Upper lobe of left lung (tissue), 6 donors: Measurements from ENCODE around the gene RASGRF2. TPM values are rescaled to one million over a fixed set of nuclear protein-coding genes. Genes with fewer than 3 reads are reported as not detected.

ENCODE experiments used
- ATAC-seq, 2 donors: fragments of 200-7000 bp; cut with Tn5 transposase; one replicate each; pipeline ENCODE4 v1.9.1; 2022; ENCODE audit warnings: mild to moderate bottlenecking in 2 of 2, moderate library complexity in 2 of 2; ENCODE audit not compliant: low FRiP score in 2 of 2
- DNase-seq, 2 donors: peaks; one replicate each; pipeline ENCODE4 v3.0.0-alpha.2; 2019 to 2020
- H3K27ac ChIP-seq, 4 donors: fragments of 200-600 bp; sonication (generic); one replicate each; pipeline ENCODE4 v1.5.1; 2016 to 2019
- H3K27me3 ChIP-seq, 4 donors: fragments of 200-600 bp; sonication (generic); one replicate each; pipeline ENCODE4 v1.5.1; 2017 to 2019
- H3K36me3 ChIP-seq, 4 donors: fragments of 200-600 bp; sonication (generic); one replicate each; pipeline ENCODE4 v1.5.1; 2016 to 2019
- H3K4me1 ChIP-seq, 4 donors: fragments of 200-600 bp; sonication (generic); one replicate each; pipeline ENCODE4 v1.5.1; 2018 to 2019
- H3K4me3 ChIP-seq, 4 donors: fragments of 200-600 bp; sonication (generic); one replicate each; pipeline ENCODE4 v1.5.1; 2017 to 2019; ENCODE audit warnings: mild to moderate bottlenecking in 2 of 4, moderate library complexity in 1 of 4
- H3K9me3 ChIP-seq, 4 donors: fragments of 200-600 bp; sonication (generic); one replicate each; pipeline ENCODE4 v1.5.1; 2018 to 2019
- CTCF ChIP-seq, 6 experiments: fragments of 450-650 bp in 4 of 6; fragments of 200-600 bp in 2 of 6; sonication (generic) in 2 of 6; IDR thresholded peaks; one replicate each; pipeline ENCODE4 v1.5.1; 2016 to 2019; ENCODE audit warnings: antibody characterized with exemption in 6 of 6
- EP300 ChIP-seq, 4 donors: sonication (generic); formaldehyde crosslinking; IDR thresholded peaks; one replicate each; pipeline ENCODE4 v1.5.1; 2017; ENCODE audit warnings: antibody characterized with exemption in 4 of 4, control low read depth in 2 of 4
- POLR2A ChIP-seq, 4 donors: fragments of 450-650 bp; IDR thresholded peaks; one replicate each; pipeline ENCODE4 v1.5.1; 2016 to 2017; ENCODE audit warnings: antibody characterized with exemption in 4 of 4, mild to moderate bottlenecking in 2 of 4
- POLR2AphosphoS5 ChIP-seq, 2 donors: sonication (generic); formaldehyde crosslinking; IDR thresholded peaks; one replicate each; pipeline ENCODE4 v1.5.1; 2017; ENCODE audit warnings: antibody characterized with exemption in 2 of 2
- WGBS, 2 donors: methylation state at CpG; one replicate each; pipeline ENCODE4 v1.1.5; 2017 to 2018; 5-methylcytosine and 5-hydroxymethylcytosine counted together
- total RNA-seq, 6 donors: library from RNA; depleted of rRNA in 4 of 6; stranded (reverse); fragments of >200 nt in 4 of 6; gene quantifications; one replicate each; pipeline versions ENCODE4 v1.1.0 to v1.2.1, GENCODE V29; 2016 to 2021
- donor health status: DM: no; HTN: no; CAD: no; lungs with moderate emphysema.
- donor health status: DM: no; HTN: yes; CAD: no; lungs with severe emphysema.

The RASGRF2 gene
- total RNA-seq, 6 donors from 2014 or later, result 1.5 to 10.5 (median 4.9) TPM

GRCh38 chr5:81204205-81204604, 244.0 kb downstream of the RASGRF2 start:
- Histone ChIP-seq H3K27me3 (no peaks in the 10 kb centered on the region), H3K27ac (no peak overlapping the region), H3K9me3 (no peaks in the 10 kb centered on the region), H3K4me3 (no peak overlapping the region), H3K36me3 (no peaks in the 10 kb centered on the region), H3K4me1 (no peaks in the 10 kb centered on the region)
- TF ChIP-seq POLR2A (IDR thresholded peaks at IDR 0.05) (no peak), CTCF (IDR thresholded peaks at IDR 0.05) (no peak), EP300 (IDR thresholded peaks at IDR 0.05) (no peak), POLR2AphosphoS5 (IDR thresholded peaks at IDR 0.05) (no peak)
- no peak for ATAC-seq
- DNase-seq, result no peak
- WGBS, 2 donors, result 96 to 100% methylated on average over 1 of the region's 1 CpG

GRCh38 chr5:81205058-81205457, 244.9 kb downstream of the RASGRF2 start:
- ATAC-seq, result no peak
- no peak overlapping the region for H3K4me3 ChIP-seq
- TF ChIP-seq POLR2AphosphoS5 (IDR thresholded peaks at IDR 0.05) (no peak), EP300 (IDR thresholded peaks at IDR 0.05) (no peak), CTCF (IDR thresholded peaks at IDR 0.05) (no peak), POLR2A (IDR thresholded peaks at IDR 0.05) (no peak)
- no peaks in the 10 kb centered on the region for H3K27me3 ChIP-seq
- H3K36me3 ChIP-seq, result no peaks in the 10 kb centered on the region
- DNase-seq, result no peak
- H3K9me3 ChIP-seq, result no peaks in the 10 kb centered on the region
- 83 to 88% methylated on average over 4 of the region's 4 CpGs for WGBS, 2 donors
- H3K27ac ChIP-seq, result no peak overlapping the region
- no peaks in the 10 kb centered on the region for H3K4me1 ChIP-seq

- DNase-seq (no peak), ATAC-seq (no peak)
- Histone ChIP-seq H3K27me3 (no peaks in the 10 kb centered on the region), H3K4me3 (no peak overlapping the region), H3K36me3 (no peaks in the 10 kb centered on the region), H3K27ac (no peak overlapping the region), H3K4me1 (no peaks in the 10 kb centered on the region), H3K9me3 (no peaks in the 10 kb centered on the region)
- TF ChIP-seq CTCF (IDR thresholded peaks at IDR 0.05) (no peak), EP300 (IDR thresholded peaks at IDR 0.05) (no peak)
- WGBS, 2 donors, result 63 to 81% methylated on average over 5 of the region's 5 CpGs
These were observed 246.8 kb downstream of the RASGRF2 start for GRCh38 chr5:81207009-81207408.

GRCh38 chr5:81208904-81209303, 248.7 kb downstream of the RASGRF2 start:
- H3K4me1 ChIP-seq, result no peaks in the 10 kb centered on the region
- H3K4me3 ChIP-seq, result no peak overlapping the region
- H3K36me3 ChIP-seq, result no peaks in the 10 kb centered on the region
- no peaks in the 10 kb centered on the region for H3K9me3 ChIP-seq
- ATAC-seq (no peak), DNase-seq (no peak)
- TF ChIP-seq POLR2A (IDR thresholded peaks at IDR 0.05) (no peak), EP300 (IDR thresholded peaks at IDR 0.05) (no peak), POLR2AphosphoS5 (IDR thresholded peaks at IDR 0.05) (no peak), CTCF (IDR thresholded peaks at IDR 0.05) (no peak)
- WGBS, 2 donors, result 88 to 94% methylated on average over 4 of the region's 4 CpGs
- no peaks in the 10 kb centered on the region for H3K27me3 ChIP-seq
- H3K27ac ChIP-seq, result no peak overlapping the region

- Histone ChIP-seq H3K27ac (no peak overlapping the region), H3K36me3 (no peaks in the 10 kb centered on the region), H3K27me3 (no peaks in the 10 kb centered on the region), H3K4me3 (no peak overlapping the region), H3K4me1 (no peaks in the 10 kb centered on the region), H3K9me3 (no peaks in the 10 kb centered on the region)
- WGBS, 2 donors, result 91 to 94% methylated on average over 5 of the region's 5 CpGs
- no peak for TF ChIP-seq POLR2A (IDR thresholded peaks at IDR 0.05)
- TF ChIP-seq POLR2AphosphoS5 (IDR thresholded peaks at IDR 0.05), result no peak
- no peak for TF ChIP-seq CTCF (IDR thresholded peaks at IDR 0.05)
- no peak for TF ChIP-seq EP300 (IDR thresholded peaks at IDR 0.05)
- DNase-seq, result no peak
- no peak for ATAC-seq
These were observed 249.2 kb downstream of the RASGRF2 start for GRCh38 chr5:81209386-81209785.
